ENCODE data around the gene CHERP. TPM values are rescaled to one million over a fixed set of nuclear protein-coding genes. Genes with fewer than 3 reads are reported as not detected.

CHERP gene
- total and polyA plus RNA-seq, 2 of the 8 experiments (the other 6 are each of a cell fraction or from before 2014, with no cell fraction given) = 13.9 to 73.7 TPM

GRCh38 chr19:16575282-16575681 is 33.0 kb upstream of the CHERP start:
- Histone ChIP-seq H2BK120ac (replicated peaks; ENCODE audit: low read depth, low read length) (no peak overlapping the region), H3K23ac (ENCODE audit: insufficient read length) (no peak overlapping the region), H4K8ac (ENCODE audit: extremely low read depth, insufficient read depth, low read length) (no peak overlapping the region), H2AK5ac (ENCODE audit: low read depth, low read length) (no peak overlapping the region), H3K14ac (ENCODE audit: insufficient read length) (no peak overlapping the region), H2AFZ (ENCODE audit: low read length) (no peak overlapping the region), H3K4me1 (replicated peaks in 1 of 4; ENCODE audit: control insufficient read depth in 3 of 4, insufficient read depth in 4 of 4, low read length in 3 of 4) (peaks cover 0 to 6% (median 3%) of the 10 kb centered on the region in 4 experiments; a peak in 5 of 7 replicates), H3K18ac (ENCODE audit: extremely low read depth, low read length) (no peak overlapping the region), H3K27ac (ENCODE audit: low read depth, low read length) (no peak overlapping the region), H4K5ac (ENCODE audit: insufficient read length, low read depth, low read length) (no peak overlapping the region), H3K4ac (replicated peaks; ENCODE audit: insufficient read length, low read depth, low read length) (no peak overlapping the region), H3K9me3 (ENCODE audit: insufficient read depth in 2 of 2, low read depth in 1 of 2, low read length in 1 of 2) (no peaks in the 10 kb centered on the region), H3K36me3 (ENCODE audit: control insufficient read depth in 2 of 4, insufficient read depth in 4 of 4, low read length in 3 of 4) (peaks cover 0 to 18% (median 7%) of the 10 kb centered on the region in 4 experiments; a peak in 6 of 8 replicates), H3K4me3 (ENCODE audit: extremely low read depth in 1 of 4, insufficient read depth in 2 of 4, low read depth in 3 of 4, low read length in 4 of 4) (no peak overlapping the region), H3K4me2 (ENCODE audit: insufficient read depth in 1 of 2, low read depth in 2 of 2, low read length in 2 of 2) (no peak overlapping the region), H2BK12ac (ENCODE audit: low read depth, low read length) (no peak overlapping the region), H2BK15ac (ENCODE audit: low read length) (no peak overlapping the region), H3K56ac (replicated peaks; ENCODE audit: insufficient read length, low read depth, low read length) (no peak overlapping the region), H3K79me1 (ENCODE audit: low read depth, low read length) (peaks cover 28% of the 10 kb centered on the region), H3K23me2 (ENCODE audit: low read depth, low read length) (peaks cover 9% of the 10 kb centered on the region; the same call in 1 of the 2 replicates), H4K91ac (replicated peaks; ENCODE audit: insufficient read length, low read length) (no peak overlapping the region), H3K27me3 (replicated peaks in 1 of 4; ENCODE audit: control insufficient read depth in 3 of 4, extremely low read depth in 1 of 4, insufficient read depth in 3 of 4, low read length in 3 of 4) (no peaks in the 10 kb centered on the region), H3K9ac (replicated peaks in 1 of 4; ENCODE audit: extremely low read depth in 1 of 4, low read depth in 3 of 4, low read length in 3 of 4) (no peak overlapping the region), H3K79me2 (ENCODE audit: control insufficient read depth in 1 of 2, insufficient read depth in 2 of 2, low read length in 2 of 2) (peaks cover 0 to 59% of the 10 kb centered on the region in 2 experiments; a peak in 2 of 4 replicates), H4K20me1 (replicated peaks in 1 of 2; ENCODE audit: control insufficient read depth in 1 of 2, insufficient read depth in 2 of 2, low read length in 2 of 2) (peaks cover 14 to 24% of the 10 kb centered on the region in 2 experiments), H2BK20ac (ENCODE audit: low read length) (no peak overlapping the region), H2BK5ac (ENCODE audit: low read depth, low read length) (no peak overlapping the region)
- POLR2A ChIA-PET (ENCODE audit: partially characterized antibody) = interaction anchor here (1.1 to 2.6 kb wide), 3 partner anchors 9 to 49 kb away, joined by 3 to 11 read pairs (median 4); no protein-coding TSS in a partner anchor
- CTCF ChIA-PET (ENCODE audit: partially characterized antibody) = interaction anchor here (0.6 kb wide), 1 partner anchor 281 kb away, joined by 3 read pairs; no protein-coding TSS in a partner anchor
- no peak for FAIRE-seq
- WGBS, 2 experiments (ENCODE audit: extremely low coverage in 1 of 2, insufficient coverage in 1 of 2, insufficient read length in 1 of 2, insufficient replicate concordance in 2 of 2, low coverage in 1 of 2, low lambda C conversion rate in 2 of 2, missing lambda C conversion rate in 1 of 2) = 91% methylated on average over 2 of the region's 2 CpGs; no CpG with 5 or more reads in 1 of the 2 experiments
- no peak for DNase-seq (ENCODE audit: low read depth in 1 of 2, low spot score in 2 of 2)
- no peak for TF ChIP-seq HDAC2 (IDR thresholded peaks at IDR 0.05; ENCODE audit: borderline replicate concordance in 1 of 2, low read depth in 2 of 2, low read length in 2 of 2)
- no peak for TF ChIP-seq SIRT6 (IDR thresholded peaks at IDR 0.05; ENCODE audit: low read length)

All from H1 (cell line).